Activated CD4-positive, alpha-beta T cell treated with anti-CD3 and anti-CD28 coated beads for 48 hours (primary cell): ENCODE data around the gene IFIH1.

Experiments used
- DNase-seq: peaks from one replicate; pipeline ENCODE4 v3.0.0-alpha.2; 2020

IFIH1 gene

GRCh38 chr2:162256591-162256991 is 61.9 kb downstream of the IFIH1 start:
- no peak for DNase-seq

- DNase-seq = no peak
Measured at GRCh38 chr2:162254236-162254871, 64.1 kb downstream of the IFIH1 start.

- no peak for DNase-seq
Measured at GRCh38 chr2:162253435-162253834, 65.0 kb downstream of the IFIH1 start.

- DNase-seq = no peak
Measured at GRCh38 chr2:162252153-162252552, 66.3 kb downstream of the IFIH1 start.

GRCh38 chr2:162245781-162246180 is 72.7 kb downstream of the IFIH1 start:
- no peak for DNase-seq

- DNase-seq = no peak
Measured at GRCh38 chr2:162245061-162245460, 73.4 kb downstream of the IFIH1 start.

GRCh38 chr2:162244541-162245031 is 73.9 kb downstream of the IFIH1 start:
- DNase-seq = no peak

GRCh38 chr2:162243715-162244114 is 74.8 kb downstream of the IFIH1 start:
- DNase-seq = no peak

- DNase-seq = no peak
Measured at GRCh38 chr2:162243294-162243693, 75.2 kb downstream of the IFIH1 start, which contains the start of gene FAP. Gene FAP (minus strand): TSS chr2:162243445. CDS start chr2:162243327, 118 bp downstream.

GRCh38 chr2:162242586-162243280 is 75.8 kb downstream of the IFIH1 start:
- no peak for DNase-seq

- no peak for DNase-seq
Measured at GRCh38 chr2:162241571-162241970, 76.9 kb downstream of the IFIH1 start.

GRCh38 chr2:162234620-162235462 is 83.6 kb downstream of the IFIH1 start:
- no peak for DNase-seq

- DNase-seq = no peak
Measured at GRCh38 chr2:162233197-162233596, 85.3 kb downstream of the IFIH1 start.

GRCh38 chr2:162232671-162233070 is 85.8 kb downstream of the IFIH1 start:
- DNase-seq = no peak

- no peak for DNase-seq
Measured at GRCh38 chr2:162232027-162232426, 86.5 kb downstream of the IFIH1 start.

- no peak for DNase-seq
Measured at GRCh38 chr2:162230761-162231160, 87.7 kb downstream of the IFIH1 start.

GRCh38 chr2:162226836-162227235 is 91.6 kb downstream of the IFIH1 start:
- no peak for DNase-seq

GRCh38 chr2:162221064-162221463 is 97.4 kb downstream of the IFIH1 start:
- peak; percentile 73 for DNase-seq

GRCh38 chr2:162220368-162220767 is 98.1 kb downstream of the IFIH1 start:
- DNase-seq = no peak

GRCh38 chr2:162219426-162219825 is 99.1 kb downstream of the IFIH1 start:
- no peak for DNase-seq

GRCh38 chr2:162217598-162217997 is 100.9 kb downstream of the IFIH1 start:
- no peak for DNase-seq
